Breast epithelium (tissue), 3 donors: ENCODE results near the gene KLF12.

Experiments
- CTCF ChIP-seq, 3 donors: fragments of 450-650 bp; IDR thresholded peaks; one replicate each; pipeline ENCODE4 v1.5.1; 2016 to 2017; ENCODE audit warnings: antibody characterized with exemption in 3 of 3, mild to moderate bottlenecking in 3 of 3, moderate library complexity in 3 of 3
- POLR2A ChIP-seq: fragments of 450-650 bp; IDR thresholded peaks from one replicate; pipeline ENCODE4 v1.6.1; 2016; ENCODE audit warnings: antibody characterized with exemption, mild to moderate bottlenecking, moderate library complexity
- POLR2AphosphoS5 ChIP-seq, 3 donors: sonication (generic); formaldehyde crosslinking; IDR thresholded peaks; one replicate each; pipeline ENCODE4 v1.6.1; 2017; ENCODE audit warnings: antibody characterized with exemption in 3 of 3

GRCh38 chr13:74135326-74136083 is 1.3 kb upstream of the KLF12 start:
- TF ChIP-seq POLR2AphosphoS5 (IDR thresholded peaks at IDR 0.05) (peak in 2 of 3 donors; percentile 18 to 19), CTCF (IDR thresholded peaks at IDR 0.05) (no peak), POLR2A (no peak)
